HG03565 (cell line): ENCODE measurements around the gene TSR3.

Source experiments
- ATAC-seq: cut with Tn5 transposase; IDR thresholded peaks from one replicate; pipeline ENCODE4 v1.9.1; 2021; ENCODE audit warnings: mild to moderate bottlenecking, moderate library complexity; ENCODE audit not compliant: unreplicated experiment

TSR3 gene

DNA sequence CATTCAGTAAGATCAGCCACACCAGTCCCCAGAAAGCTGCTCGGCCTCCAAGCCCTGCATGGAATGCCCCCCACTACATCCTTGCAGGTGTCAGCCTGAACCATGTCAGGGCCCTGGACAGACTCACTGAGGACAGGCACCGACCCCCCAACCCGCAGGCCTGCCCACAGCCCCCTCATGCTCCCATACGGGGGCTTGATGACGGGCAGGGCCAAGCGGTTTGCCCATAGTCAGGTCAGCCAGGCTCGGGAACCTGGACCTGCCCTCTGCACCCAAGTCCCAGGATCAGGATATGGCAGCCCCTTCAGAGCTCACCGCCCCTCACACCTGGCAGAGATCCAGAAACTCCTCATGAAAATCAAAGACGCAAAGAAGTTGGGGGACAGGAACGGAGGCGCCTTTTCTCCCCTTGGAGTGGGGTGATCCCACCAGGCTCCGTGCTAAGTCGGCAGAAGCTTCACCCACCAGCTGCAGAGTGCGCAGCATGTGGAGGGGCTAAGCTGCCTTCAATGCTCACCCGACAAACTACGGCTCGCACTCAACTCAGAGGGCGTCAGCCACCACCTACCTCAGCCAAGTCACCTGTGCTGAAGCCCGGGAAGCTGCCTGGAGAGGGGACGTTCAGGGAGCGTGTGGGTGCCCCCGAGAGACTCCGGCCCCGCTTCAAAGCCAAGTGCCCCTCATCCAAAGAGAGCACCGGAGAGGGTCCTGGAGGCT lies 26.6 kb upstream of the TSR3 start:
- no peak for ATAC-seq

- no peak for ATAC-seq
Measured at GRCh38 chr16:1377406-1378010, 25.8 kb upstream of the TSR3 start.

DNA sequence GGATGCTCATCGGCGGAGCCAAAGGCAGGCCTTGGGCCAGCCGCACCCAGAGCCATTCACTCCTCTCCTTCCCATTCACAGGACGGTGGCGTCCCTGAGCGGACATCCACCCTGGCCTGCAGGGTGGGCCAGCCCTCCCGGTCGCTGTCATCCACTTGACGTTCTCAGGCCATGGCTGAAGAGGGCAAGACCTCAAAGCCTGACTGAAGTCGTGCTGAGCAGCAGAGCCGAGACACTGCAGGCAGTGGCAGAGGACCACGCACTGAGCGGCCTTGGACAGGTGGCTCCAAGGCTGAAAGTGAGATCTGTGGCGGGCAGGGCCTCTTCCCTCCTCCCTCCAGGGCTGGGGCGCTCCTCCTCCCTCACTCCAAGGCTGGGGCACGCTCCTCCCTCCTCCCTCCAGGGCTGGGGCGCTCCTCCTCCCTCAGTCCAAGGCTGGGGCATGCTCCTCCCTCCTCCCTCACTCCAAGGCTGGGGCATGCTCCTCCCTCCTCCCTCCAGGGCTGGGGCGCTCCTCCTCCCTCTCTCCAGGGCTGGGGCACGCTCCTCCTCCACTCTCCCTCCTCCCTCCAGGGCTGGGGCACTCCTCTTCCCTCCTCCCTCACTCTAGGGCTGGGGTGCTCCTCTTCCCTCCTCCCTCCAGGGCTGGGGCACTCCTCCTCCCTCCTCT lies 24.2 kb upstream of the TSR3 start:
- no peak for ATAC-seq

- no peak for ATAC-seq
Measured at GRCh38 chr16:1375298-1375640, 23.6 kb upstream of the TSR3 start.

DNA sequence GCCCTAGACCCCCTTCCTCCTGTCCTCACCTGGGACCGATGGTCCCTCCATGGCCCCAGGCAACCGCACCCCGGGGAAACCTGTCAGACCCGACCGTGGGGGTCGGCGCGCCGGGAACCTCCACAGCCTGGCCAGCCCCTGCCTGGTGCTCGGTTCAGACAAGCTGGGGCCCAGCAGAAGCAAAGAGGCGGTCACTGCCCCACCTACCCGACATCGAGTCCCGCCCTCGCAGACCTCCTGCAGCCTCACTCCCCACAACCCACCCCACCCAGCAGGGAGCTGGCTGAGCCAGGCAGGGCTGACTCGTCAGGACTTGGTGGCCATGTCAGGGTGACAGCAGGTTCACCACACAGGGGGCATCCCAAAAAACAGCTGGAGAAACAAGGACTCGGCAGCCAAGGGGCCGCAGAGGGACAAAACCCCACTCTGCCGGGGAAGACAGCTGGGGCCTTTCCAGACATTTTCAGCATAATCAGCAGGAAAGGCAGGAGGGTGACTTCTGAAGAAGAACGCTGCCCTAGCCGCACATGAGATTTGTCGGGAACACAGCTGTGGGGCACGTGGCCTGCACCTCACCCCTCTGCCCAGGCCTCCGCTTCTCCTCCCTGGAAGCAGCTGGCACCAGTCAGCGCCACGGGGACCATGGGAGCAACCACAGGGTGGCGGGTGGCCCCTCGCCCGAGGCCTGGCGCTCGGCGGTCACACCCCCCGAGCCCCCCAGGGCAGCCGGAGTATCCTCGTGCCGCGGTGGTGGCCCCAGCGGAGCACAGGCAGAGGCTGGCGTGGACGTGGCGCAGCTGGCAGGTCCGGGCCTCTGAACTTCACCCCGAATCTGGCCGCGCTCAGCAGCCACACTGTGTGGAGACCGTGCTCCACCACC lies 23.0 kb upstream of the TSR3 start:
- no peak for ATAC-seq

DNA sequence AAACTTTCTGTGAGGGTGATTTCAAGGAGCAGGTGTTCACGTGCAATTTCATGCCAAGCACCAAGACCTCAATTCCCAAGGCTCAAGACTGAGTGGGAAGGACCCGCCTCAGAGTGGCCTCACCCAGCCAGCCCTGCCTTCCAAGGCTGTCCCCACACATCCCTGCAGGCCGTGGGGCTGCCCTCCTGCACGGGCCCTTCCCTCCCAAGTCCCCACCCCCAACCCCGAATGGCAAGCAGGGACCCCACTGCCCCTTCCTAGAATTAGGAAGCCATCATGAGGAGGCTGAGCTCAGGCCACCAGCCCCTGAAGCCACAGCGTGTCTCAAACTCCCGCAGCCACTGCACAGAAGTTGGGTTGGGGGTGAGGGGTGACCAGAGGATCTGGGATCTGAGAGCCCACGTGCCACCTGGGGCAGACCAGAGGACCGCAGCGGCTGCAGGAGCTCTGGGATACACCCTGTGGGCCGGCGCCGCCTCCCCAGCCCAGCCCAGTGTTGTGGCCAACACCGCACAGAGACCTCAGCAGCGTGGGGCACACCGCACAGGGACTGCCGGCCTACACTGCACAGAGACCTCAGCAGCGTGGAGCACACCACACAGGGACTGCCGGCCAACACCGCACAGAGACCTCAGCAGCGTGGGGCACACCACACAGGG lies 20.7 kb upstream of the TSR3 start:
- no peak for ATAC-seq

DNA sequence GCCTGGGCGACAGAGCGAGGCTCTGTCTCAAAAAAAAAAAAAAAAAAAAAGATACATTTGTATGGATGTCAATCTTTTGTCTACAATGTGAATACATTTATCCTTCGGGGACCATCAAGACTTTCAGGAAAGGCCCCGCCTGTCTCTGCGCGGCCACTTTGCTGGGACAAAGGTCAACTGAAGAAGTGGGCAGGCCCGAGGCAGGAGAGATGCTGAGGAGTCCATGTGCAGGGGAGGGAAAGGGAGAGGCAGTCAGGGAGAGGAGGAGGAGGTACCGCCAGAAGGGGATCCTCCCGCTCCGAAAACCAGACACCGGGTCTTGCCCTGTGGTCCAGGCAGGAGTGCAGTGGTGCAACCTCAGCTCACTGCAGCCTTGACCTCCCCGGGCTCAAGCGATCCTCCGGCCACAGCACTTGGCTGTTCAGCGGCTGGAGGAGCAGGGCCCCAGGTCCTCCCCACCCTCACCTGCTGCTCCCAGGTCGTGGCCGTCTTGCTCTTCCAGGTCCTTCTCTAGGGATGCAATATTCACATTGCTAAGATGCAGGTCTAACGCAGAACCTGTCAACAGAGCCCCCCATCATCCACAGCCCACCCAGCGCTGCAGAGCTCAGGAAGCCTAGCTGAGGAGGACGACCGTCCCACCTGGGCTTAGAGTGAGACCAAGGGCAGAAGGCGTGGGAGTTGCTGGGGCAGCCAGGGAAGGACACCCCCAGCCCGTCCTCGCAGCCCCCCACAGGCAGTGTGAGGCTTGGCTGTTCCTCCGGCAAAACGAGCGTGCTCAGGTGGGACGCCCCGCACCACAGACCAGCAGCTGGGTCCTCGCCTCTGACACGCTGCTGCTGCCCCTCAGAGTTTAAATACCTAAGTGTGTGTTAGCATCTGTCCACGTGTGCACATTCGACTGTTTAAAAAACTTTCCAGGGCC lies 19.6 kb upstream of the TSR3 start:
- no peak for ATAC-seq

GRCh38 chr16:1367486-1368174 lies 16.0 kb upstream of the TSR3 start:
- no peak for ATAC-seq

- ATAC-seq = no peak
Measured at GRCh38 chr16:1366712-1367299, 15.1 kb upstream of the TSR3 start.

DNA sequence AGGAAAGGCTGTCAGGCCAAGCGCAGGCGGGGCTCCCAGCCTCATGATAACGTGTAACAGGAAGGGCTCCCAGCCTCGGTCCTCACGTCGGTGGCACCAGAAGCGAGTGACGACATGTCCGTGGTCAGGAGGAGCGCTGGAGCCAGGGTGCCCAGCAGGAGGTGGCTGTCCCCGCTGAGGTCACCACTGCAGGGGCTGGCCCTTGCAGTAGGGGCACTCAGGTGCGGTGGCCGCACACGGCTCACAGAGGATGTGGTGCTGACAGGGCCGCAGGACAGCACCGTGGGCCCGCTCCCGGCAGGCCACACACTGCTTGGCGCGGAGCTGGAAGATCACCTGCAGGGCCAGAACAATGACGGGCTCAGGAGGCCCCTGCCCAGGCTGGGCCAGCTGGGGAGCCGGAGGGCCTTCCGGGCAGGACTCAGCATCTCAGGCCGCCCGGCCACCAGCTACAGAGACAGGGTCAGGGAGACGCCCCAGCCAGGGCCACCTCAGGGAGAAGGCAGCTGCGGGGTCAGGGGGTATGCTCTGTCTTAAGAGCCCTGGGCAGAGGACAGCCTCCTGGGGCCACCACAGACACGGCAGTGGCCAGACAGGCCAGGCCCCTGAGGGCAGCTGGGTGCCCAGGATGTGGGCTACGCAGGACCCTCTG lies 14.5 kb upstream of the TSR3 start:
- no peak for ATAC-seq

- ATAC-seq = no peak
Measured at GRCh38 chr16:1364510-1364909, 12.8 kb upstream of the TSR3 start.

DNA sequence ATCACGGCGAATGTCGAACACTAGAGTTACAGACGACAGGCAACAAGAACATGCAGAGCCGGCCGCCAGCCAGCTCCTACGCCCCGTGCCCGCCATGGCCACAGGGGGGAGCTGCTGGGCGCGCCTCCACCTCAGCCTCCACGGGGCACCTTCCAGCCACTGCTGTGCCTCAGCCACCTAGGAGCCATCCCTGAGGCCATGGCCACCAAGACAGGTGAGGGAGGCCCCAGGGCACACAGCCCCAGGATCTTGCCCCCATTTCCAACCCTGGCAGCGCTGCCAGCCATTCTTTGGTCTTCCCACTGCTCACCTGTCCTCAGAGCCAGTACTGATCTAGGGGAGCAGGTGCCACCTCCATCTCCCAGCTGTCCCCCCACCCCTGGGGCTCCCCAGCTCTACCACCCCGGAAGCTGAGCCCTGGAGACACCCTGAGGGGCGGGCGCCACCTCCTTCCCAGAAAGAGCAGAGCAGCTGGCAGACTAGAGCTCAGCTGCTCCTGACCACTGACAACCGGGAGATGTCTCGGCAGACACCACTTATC lies 11.9 kb upstream of the TSR3 start:
- ATAC-seq = no peak

- ATAC-seq = no peak
Measured at GRCh38 chr16:1362807-1363206, 11.1 kb upstream of the TSR3 start.

DNA sequence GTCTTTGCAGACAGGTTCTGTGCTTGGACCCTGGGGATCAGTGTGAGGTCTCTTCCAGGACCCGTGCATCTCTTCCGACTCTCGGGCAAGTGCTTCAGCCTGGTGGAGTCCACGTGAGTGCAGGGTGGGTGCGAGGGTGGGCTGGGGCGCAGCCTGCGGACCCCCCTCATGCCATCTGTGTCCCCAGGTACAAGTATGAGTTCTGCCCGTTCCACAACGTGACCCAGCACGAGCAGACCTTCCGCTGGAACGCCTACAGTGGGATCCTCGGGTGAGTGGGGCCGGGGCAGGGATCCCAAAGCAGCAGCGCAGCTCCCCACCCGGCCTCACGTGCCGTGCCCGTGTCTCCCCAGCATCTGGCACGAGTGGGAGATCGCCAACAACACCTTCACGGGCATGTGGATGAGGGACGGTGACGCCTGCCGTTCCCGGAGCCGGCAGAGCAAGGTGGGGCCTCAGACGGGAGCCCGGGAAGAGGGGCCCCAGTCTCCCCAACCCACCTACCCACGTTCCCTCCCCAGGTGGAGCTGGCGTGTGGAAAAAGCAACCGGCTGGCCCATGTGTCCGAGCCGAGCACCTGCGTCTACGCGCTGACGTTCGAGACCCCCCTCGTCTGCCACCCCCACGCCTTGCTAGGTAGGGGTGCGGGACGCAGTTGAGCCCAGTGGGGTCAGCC lies 10.1 kb upstream of the TSR3 start:
- no peak for ATAC-seq

- no peak for ATAC-seq
Measured at GRCh38 chr16:1357906-1358566, 6.4 kb upstream of the TSR3 start.

DNA sequence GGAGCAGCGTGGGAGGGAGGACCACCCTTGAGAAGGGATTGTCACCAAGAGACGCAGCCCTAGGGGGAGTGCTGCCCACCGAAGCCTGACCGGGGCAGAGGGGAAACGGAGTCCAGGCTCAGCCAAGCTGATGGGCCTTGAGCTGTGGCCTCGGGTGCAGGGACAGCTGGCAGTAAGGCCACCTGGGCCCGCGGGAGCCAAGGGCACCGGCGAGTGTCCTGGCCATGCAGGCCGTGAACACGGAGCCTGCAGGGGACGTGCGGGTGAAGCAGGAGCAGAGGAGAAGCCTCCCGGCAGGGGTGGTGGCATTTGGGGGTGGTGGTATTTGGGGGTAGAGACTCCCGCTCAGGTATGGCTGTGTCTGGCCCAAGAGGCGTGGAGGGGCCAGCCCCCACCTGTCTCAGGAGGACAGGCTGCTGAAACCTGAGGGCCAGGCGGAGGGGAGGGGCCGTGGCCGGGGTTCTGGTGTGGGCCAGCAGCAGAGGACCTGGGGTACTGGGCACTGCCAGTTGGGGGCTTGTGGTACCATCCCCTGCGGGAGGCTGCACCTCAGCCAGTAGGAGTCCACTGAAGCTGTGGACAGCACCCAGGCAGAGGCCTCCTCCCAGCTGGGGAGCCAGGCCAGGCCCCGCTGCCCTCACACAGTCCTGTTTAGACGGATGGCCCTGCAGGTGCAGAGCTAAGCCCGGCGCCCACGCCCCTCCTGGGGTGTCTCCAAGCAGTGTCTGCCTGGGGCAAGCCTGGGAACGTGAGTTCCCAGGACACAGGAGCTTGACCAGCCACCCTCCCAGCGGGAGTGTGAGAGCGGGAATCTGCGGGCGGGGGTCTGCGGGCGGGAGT lies 4.6 kb upstream of the TSR3 start:
- ATAC-seq = no peak
